Measurements from ENCODE around the gene GREM1.

GREM1 gene

DNA sequence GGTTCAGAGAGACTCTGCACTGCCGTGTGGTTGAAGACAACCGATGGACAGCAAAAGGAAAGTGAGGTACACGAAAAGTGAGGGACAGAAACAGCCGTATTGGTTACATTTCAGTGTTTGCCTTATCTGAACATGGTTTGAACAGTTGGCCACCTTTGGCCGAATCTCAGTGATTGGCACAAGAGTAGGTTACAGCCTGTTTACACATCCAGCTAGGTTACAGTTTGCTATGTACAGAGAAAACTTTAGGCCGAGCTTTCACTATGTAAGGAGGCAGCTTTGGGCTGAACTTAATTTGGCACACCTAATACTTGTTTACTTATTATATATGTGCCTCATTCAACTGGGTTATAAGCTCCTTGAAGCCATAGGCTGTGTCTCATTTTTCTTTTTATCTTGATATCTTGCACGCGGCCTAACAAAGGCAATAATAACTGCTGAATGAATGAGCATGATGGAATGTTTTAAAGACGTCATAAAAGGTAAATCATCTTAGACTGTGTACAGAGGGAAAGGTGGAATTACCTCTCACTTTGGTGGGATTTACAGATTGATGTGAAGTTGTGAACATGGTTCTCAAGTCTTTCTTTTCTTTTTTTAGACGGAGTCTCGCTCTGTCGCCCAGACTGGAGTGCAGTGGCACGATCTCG lies 17.2 kb upstream of the GREM1 start:
- TF ChIP-seq POLR2AphosphoS5 (IDR thresholded peaks at IDR 0.05; ENCODE audit: low read depth, low read length) (no peak), POLR2A (IDR thresholded peaks at IDR 0.05; ENCODE audit: low read depth, low read length) (no peak), TAF1 (IDR thresholded peaks at IDR 0.05; ENCODE audit: borderline replicate concordance, low read depth, low read length) (no peak)
- no peak for DNase-seq (ENCODE audit: insufficient read length)
- FAIRE-seq: no peak

GRCh38 chr15:32701863-32702262 lies 15.9 kb upstream of the GREM1 start:
- TF ChIP-seq TAF1 (IDR thresholded peaks at IDR 0.05; ENCODE audit: borderline replicate concordance, low read depth, low read length) (no peak), POLR2AphosphoS5 (IDR thresholded peaks at IDR 0.05; ENCODE audit: low read depth, low read length) (no peak), POLR2A (IDR thresholded peaks at IDR 0.05; ENCODE audit: low read depth, low read length) (no peak)
- FAIRE-seq: no peak
- no peak for DNase-seq (ENCODE audit: insufficient read length)

- TF ChIP-seq TAF1 (IDR thresholded peaks at IDR 0.05; ENCODE audit: borderline replicate concordance, low read depth, low read length): no peak
- no peak for TF ChIP-seq POLR2A (IDR thresholded peaks at IDR 0.05; ENCODE audit: low read depth, low read length)
- no peak for FAIRE-seq
- no peak for DNase-seq (ENCODE audit: insufficient read length)
These were observed 13.3 kb upstream of the GREM1 start for GRCh38 chr15:32704395-32704981.

DNA sequence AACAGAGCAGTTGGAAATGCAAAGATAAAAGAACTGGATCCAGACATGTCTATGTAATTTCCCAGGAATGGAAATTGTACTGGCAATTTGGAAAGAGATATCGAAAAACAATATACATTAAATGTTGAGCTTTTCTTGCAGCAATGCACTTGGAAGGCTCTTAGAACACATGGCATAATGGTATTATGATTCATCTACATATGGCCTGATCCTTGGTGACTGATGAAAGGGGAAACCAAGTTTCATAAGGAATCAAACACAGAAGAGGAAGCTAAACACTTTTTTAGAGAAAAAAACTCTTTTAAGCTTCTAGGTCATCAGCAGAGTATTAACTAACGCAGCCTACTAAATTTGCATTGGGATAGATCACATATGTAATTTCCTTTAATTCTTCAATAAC lies 12.4 kb upstream of the GREM1 start:
- no peak for TF ChIP-seq POLR2AphosphoS5 (IDR thresholded peaks at IDR 0.05; ENCODE audit: low read depth, low read length)
- TF ChIP-seq TAF1 (IDR thresholded peaks at IDR 0.05; ENCODE audit: borderline replicate concordance, low read depth, low read length): no peak
- no peak for TF ChIP-seq POLR2A (IDR thresholded peaks at IDR 0.05; ENCODE audit: low read depth, low read length)
- no peak for FAIRE-seq
- DNase-seq (ENCODE audit: insufficient read length): no peak

GRCh38 chr15:32706704-32707103 lies 11.1 kb upstream of the GREM1 start:
- FAIRE-seq (no peak), DNase-seq (ENCODE audit: insufficient read length) (no peak)
- no peak for TF ChIP-seq POLR2A (IDR thresholded peaks at IDR 0.05; ENCODE audit: low read depth, low read length)
- TF ChIP-seq TAF1 (IDR thresholded peaks at IDR 0.05; ENCODE audit: borderline replicate concordance, low read depth, low read length): no peak

DNA sequence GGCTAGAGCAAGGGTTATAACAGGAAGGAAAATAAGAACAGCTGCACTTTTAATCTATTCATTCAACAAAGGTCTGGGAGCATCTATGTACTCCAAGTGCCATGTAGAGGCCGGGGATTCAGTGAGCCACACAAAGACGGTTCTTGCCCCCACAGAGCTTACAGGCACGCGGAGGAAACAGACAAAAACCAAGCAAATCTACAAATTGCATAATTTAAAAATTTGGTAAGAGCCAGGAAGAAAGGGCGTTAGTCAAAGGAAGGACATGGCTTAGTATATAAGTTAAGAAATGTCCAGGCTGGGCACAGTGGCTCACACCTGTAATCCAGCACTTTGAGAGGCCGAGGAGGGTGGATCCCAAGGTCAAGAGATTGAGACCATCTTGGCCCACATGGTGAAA lies 10.4 kb upstream of the GREM1 start:
- no peak for TF ChIP-seq TAF1 (IDR thresholded peaks at IDR 0.05; ENCODE audit: borderline replicate concordance, low read depth, low read length)
- no peak for TF ChIP-seq POLR2A (IDR thresholded peaks at IDR 0.05; ENCODE audit: low read depth, low read length)
- TF ChIP-seq POLR2AphosphoS5 (IDR thresholded peaks at IDR 0.05; ENCODE audit: low read depth, low read length): no peak
- FAIRE-seq: no peak
- DNase-seq (ENCODE audit: insufficient read length): no peak

GRCh38 chr15:32709295-32710033 lies 8.3 kb upstream of the GREM1 start:
- TF ChIP-seq POLR2A (IDR thresholded peaks at IDR 0.05; ENCODE audit: low read depth, low read length): no peak
- no peak for TF ChIP-seq TAF1 (IDR thresholded peaks at IDR 0.05; ENCODE audit: borderline replicate concordance, low read depth, low read length)
- no peak for TF ChIP-seq POLR2AphosphoS5 (IDR thresholded peaks at IDR 0.05; ENCODE audit: low read depth, low read length)
- FAIRE-seq (no peak), DNase-seq (ENCODE audit: insufficient read length) (no peak)

- DNase-seq (ENCODE audit: insufficient read length) (no peak), FAIRE-seq (no peak)
- TF ChIP-seq TAF1 (IDR thresholded peaks at IDR 0.05; ENCODE audit: borderline replicate concordance, low read depth, low read length): no peak
- no peak for TF ChIP-seq POLR2AphosphoS5 (IDR thresholded peaks at IDR 0.05; ENCODE audit: low read depth, low read length)
These were observed 2.5 kb upstream of the GREM1 start for GRCh38 chr15:32715276-32715675.

DNA sequence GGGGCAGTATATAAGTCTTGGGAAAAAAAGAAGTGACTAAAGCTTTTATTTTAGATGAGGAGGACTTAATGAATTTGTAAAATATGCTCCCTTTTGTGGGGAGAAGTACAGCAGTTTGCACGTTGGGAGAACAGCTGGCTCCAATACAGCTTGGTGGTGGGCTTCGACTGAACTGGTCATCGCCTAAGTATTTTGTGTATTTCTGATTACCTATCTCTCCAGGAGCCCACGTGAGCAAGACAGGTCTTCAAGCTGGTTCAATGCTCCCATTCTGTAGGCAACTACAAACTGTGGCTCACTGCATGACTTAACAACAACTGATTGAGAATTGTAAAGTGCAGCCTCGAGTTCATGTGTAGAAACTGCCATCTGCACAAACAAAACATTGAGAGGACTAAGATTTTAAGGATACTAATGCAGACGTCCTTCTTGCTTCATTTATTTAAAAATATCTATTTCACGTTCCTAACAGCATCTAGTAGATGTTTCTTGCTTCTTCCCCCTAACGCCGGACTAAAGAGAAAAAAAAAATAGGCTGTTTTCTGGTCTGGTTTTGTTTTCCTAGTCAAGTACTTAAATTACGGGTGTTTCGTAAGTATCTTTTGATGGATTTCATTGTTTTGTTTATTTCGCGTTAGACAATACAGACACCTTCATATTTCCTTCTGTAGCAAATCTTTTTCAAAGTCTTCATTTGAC lies 1.4 kb upstream of the GREM1 start:
- DNase-seq (ENCODE audit: insufficient read length): no peak
- TF ChIP-seq TAF1 (IDR thresholded peaks at IDR 0.05; ENCODE audit: borderline replicate concordance, low read depth, low read length) (no peak), POLR2AphosphoS5 (IDR thresholded peaks at IDR 0.05; ENCODE audit: low read depth, low read length) (no peak)
- no peak for FAIRE-seq

GRCh38 chr15:32716915-32717425 lies 834 bp upstream of the GREM1 start:
- peak; percentile 81 for FAIRE-seq
- DNase-seq (ENCODE audit: insufficient read length): no peak
- no peak for TF ChIP-seq POLR2A (IDR thresholded peaks at IDR 0.05; ENCODE audit: low read depth, low read length)
- TF ChIP-seq TAF1 (IDR thresholded peaks at IDR 0.05; ENCODE audit: borderline replicate concordance, low read depth, low read length): no peak
- TF ChIP-seq POLR2AphosphoS5 (IDR thresholded peaks at IDR 0.05; ENCODE audit: low read depth, low read length): no peak

DNA sequence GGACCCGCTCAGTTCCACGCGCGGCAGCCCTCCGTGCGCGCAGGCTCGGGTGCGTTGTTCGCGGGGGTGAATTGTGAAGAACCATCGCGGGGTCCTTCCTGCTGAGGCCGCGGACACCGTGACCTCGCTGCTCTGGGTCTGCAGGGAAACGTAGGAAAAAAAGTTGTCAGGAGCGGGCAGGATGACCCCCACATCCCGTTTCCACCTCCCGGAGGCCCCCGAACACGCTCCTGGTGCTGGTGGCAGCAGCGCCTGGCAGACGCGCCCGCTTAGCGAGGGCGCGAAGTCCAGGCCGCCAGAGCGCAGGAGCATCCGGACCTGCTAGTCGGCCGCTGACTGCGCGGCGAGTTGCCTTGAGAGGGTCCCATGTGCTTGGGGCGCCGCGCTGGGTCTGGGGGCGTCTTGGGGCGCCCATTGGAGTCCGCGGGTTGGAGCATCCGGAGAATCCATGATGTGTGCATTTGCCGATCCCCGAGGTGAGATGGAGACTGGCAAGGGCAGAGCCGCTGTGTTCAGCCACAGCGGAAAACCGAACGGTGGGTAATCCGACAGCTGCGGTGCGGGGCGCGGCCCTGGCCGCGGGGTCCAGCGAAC lies 520 bp downstream of the GREM1 start:
- DNase-seq (ENCODE audit: insufficient read length): no peak
- FAIRE-seq: no peak
- TF ChIP-seq POLR2A (IDR thresholded peaks at IDR 0.05; ENCODE audit: low read depth, low read length): no peak
- TF ChIP-seq TAF1 (IDR thresholded peaks at IDR 0.05; ENCODE audit: borderline replicate concordance, low read depth, low read length): no peak
